Activated CD4-positive, alpha-beta T cell treated with anti-CD3 and anti-CD28 coated beads, Interleukin-2, amount 50 U/mL, for 24 hours (primary cell): Measurements from ENCODE around the gene GGN.
"Not testable (repeated sequence)": the region's sequence is repeated elsewhere in the genome, so short reads cannot be mapped to it uniquely, and the experiment has no call there.

Source experiments
- DNase-seq, 2 donors: peaks; one replicate each; pipeline ENCODE4 v3.0.0-alpha.2; 2020; ENCODE audit warnings: low read depth in 1 of 2, low spot score in 1 of 2

The GGN gene

GRCh38 chr19:38362946-38363688 lies 24.7 kb downstream of the GGN start:
- DNase-seq = not testable (repeated sequence)

- peak; percentile 50 to 68 for DNase-seq
Measured at GRCh38 chr19:38362076-38362945, 25.5 kb downstream of the GGN start.

GRCh38 chr19:38361633-38362075 lies 26.2 kb downstream of the GGN start:
- peak; percentile 34 to 48 for DNase-seq

- no peak for DNase-seq
Measured at GRCh38 chr19:38360839-38361631, 26.8 kb downstream of the GGN start.

GRCh38 chr19:38360351-38360750 lies 27.5 kb downstream of the GGN start:
- DNase-seq = no peak

GRCh38 chr19:38359242-38360021 lies 28.4 kb downstream of the GGN start:
- DNase-seq = no peak

- no peak for DNase-seq
Measured at GRCh38 chr19:38358071-38358470, 29.8 kb downstream of the GGN start.

- DNase-seq = no peak
Measured at GRCh38 chr19:38355728-38356725, 31.8 kb downstream of the GGN start.

GRCh38 chr19:38352611-38353010 lies 35.2 kb downstream of the GGN start:
- no peak for DNase-seq

- no peak for DNase-seq
Measured at GRCh38 chr19:38351865-38352395, 35.9 kb downstream of the GGN start.

- DNase-seq = no peak
Measured at GRCh38 chr19:38350883-38351282, 37.0 kb downstream of the GGN start.

- no peak for DNase-seq
Measured at GRCh38 chr19:38346837-38347236, 41.0 kb downstream of the GGN start.

- DNase-seq = no peak
Measured at GRCh38 chr19:38340927-38341326, 46.9 kb downstream of the GGN start.

GRCh38 chr19:38339011-38339410 lies 48.8 kb downstream of the GGN start:
- not testable (repeated sequence) for DNase-seq

GRCh38 chr19:38337360-38337653 lies 50.5 kb downstream of the GGN start:
- no peak for DNase-seq

- DNase-seq = peak; percentile 84 to 94
Measured at GRCh38 chr19:38336638-38337359, 51.0 kb downstream of the GGN start.

GRCh38 chr19:38335949-38336637 lies 51.7 kb downstream of the GGN start:
- DNase-seq = peak; percentile 81 to 95
